Measurements from ENCODE around the gene TMEM50B.

TMEM50B gene

DNA sequence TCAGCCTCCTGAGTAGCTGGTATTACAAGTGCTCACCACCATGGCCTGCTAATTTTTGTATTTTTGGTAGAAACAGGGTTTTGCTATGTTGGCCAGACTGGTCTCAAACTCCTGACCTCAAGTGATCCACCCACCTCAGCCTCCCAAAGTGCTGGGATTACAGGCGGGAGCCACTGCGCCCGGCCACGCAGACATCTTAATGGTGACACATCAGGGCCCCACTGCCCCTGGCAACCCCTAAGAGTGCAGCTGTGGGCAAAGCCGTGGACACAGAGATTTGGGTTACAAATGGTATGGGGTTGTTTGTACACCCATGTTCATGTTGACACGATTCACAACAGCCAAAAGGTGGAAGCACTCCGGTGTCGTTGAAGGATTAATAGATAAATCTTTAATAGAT is 46.8 kb downstream of the TMEM50B start:
- no peak overlapping the region for H3K4me3 ChIP-seq (ENCODE audit: low read depth, low read length)
- TF ChIP-seq, protein P1, sequence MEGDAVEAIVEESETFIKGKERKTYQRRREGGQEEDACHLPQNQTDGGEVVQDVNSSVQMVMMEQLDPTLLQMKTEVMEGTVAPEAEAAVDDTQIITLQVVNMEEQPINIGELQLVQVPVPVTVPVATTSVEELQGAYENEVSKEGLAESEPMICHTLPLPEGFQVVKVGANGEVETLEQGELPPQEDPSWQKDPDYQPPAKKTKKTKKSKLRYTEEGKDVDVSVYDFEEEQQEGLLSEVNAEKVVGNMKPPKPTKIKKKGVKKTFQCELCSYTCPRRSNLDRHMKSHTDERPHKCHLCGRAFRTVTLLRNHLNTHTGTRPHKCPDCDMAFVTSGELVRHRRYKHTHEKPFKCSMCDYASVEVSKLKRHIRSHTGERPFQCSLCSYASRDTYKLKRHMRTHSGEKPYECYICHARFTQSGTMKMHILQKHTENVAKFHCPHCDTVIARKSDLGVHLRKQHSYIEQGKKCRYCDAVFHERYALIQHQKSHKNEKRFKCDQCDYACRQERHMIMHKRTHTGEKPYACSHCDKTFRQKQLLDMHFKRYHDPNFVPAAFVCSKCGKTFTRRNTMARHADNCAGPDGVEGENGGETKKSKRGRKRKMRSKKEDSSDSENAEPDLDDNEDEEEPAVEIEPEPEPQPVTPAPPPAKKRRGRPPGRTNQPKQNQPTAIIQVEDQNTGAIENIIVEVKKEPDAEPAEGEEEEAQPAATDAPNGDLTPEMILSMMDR (IDR thresholded peaks at IDR 0.05; ENCODE audit: low read depth, low read length), result no peak
- DNase-seq (ENCODE audit: low read depth, low spot score), result no peak
- in situ Hi-C loops (cut with HindIII; ENCODE audit: low sequenced_read_pairs), result no loop called here

DNA sequence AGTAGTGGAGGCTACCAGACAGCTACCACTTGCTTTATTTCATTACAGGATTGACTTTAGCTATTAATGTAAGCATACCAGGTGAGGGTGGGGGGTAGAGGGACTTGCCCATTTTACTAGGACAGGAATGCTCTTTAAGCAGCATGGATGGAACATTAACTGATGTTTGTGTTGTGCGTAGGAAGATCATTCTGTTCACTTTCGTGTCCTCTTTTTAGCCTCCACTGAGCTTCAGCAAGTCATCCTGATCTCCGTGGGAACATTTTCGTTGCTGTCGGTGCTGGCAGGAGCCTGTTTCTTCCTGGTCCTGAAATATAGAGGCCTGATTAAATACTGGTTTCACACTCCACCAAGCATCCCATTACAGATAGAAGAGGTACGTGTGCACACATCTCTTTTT is 47.3 kb downstream of the TMEM50B start:
- in situ Hi-C loops (cut with HindIII; ENCODE audit: low sequenced_read_pairs), result no loop called here
- no peak overlapping the region for H3K4me3 ChIP-seq (ENCODE audit: low read depth, low read length)
- TF ChIP-seq, protein P1 (IDR thresholded peaks at IDR 0.05; ENCODE audit: low read depth, low read length), result no peak
- no peak for DNase-seq (ENCODE audit: low read depth, low spot score)

DNA sequence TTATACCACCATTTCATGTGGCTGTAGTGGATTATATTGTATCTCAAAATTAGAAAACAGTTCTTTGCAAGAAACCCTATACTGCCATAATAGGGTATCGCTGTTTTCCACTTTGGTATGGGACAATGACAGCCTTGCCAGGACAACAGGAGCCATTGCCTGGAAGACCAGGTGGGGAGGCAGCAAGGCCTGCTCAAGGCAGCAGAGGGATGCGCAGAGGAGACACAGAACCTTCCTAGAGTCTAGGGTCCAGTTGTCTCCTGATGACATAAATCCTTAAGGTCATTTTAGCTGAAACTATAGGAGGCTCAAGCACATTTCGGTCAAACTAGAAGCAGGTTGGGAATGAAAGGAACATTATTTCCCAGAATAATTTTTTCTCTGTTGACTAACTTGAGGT is 48.9 kb downstream of the TMEM50B start:
- no peak for DNase-seq (ENCODE audit: low read depth, low spot score)
- in situ Hi-C loops (cut with HindIII; ENCODE audit: low sequenced_read_pairs), result no loop called here
- no peak overlapping the region for H3K4me3 ChIP-seq (ENCODE audit: low read depth, low read length)
- TF ChIP-seq, protein P1 (IDR thresholded peaks at IDR 0.05; ENCODE audit: low read depth, low read length), result no peak

DNA sequence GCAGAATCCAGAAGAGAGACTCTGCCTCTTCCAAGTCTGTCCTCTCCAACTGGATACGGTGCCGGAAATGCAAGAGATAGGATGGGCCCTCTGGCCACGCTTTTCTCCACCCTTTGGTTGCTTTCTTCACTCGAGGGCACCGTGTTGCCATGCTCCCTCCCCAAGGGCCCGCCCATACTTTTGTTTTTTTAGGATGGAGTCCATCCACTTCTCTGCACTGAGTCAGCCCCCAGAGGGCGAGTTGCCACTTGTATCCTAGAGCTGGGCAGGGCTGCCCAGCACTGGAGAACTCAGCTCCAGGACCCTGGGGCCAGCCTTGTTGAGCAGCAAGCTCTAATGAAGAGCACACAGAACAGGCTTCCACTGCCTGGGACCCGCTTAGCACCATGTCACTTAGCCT is 51.1 kb downstream of the TMEM50B start:
- TF ChIP-seq, protein P1 (IDR thresholded peaks at IDR 0.05; ENCODE audit: low read depth, low read length), result no peak
- in situ Hi-C loops (cut with HindIII; ENCODE audit: low sequenced_read_pairs), result no loop called here
- DNase-seq (ENCODE audit: low read depth, low spot score), result no peak
- H3K4me3 ChIP-seq (ENCODE audit: low read depth, low read length), result no peak overlapping the region

DNA sequence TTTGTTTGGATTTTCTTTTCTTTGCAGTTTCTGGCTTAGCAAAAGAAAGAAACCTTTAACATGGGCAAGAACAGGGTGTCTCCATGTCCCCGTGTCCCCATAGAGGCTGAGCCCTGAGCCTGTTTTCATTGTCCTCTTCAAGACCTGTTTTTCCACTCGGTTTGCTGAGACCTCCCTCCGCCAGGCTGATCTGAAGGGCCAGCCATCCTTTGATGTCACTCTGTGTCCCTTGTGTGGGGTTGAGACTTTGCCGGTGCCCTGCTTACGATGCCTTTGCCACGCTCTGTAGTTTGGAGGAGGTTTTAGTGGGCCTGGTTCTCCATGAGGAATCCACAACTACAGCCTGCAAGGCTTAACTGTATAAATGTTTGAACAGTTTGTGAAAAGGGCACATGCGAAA is 52.7 kb downstream of the TMEM50B start:
- no peak overlapping the region for H3K4me3 ChIP-seq (ENCODE audit: low read depth, low read length)
- no peak for DNase-seq (ENCODE audit: low read depth, low spot score)
- TF ChIP-seq, protein P1 (IDR thresholded peaks at IDR 0.05; ENCODE audit: low read depth, low read length), result no peak
- in situ Hi-C loops (cut with HindIII; ENCODE audit: low sequenced_read_pairs), result no loop called here

DNA sequence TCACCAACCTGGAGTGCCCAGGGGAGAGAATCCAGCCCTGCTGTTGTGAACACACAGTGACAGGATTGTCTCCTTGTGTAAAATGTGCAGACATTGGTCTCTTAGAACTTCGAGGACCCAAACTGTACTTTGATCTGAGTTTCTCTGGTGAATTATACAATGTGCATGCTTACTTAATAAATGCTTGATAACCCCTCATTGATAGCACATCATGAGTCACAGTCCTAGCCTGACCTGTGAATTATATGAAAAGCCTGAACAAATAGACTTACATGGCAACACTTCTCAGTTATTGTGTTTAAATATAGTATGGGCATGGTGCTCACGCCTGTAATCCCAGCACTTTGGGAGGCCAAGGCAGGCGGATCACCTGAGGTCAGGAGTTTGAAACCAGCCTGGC is 53.9 kb downstream of the TMEM50B start:
- no peak for DNase-seq (ENCODE audit: low read depth, low spot score)
- TF ChIP-seq, protein P1 (IDR thresholded peaks at IDR 0.05; ENCODE audit: low read depth, low read length), result no peak
- in situ Hi-C loops (cut with HindIII; ENCODE audit: low sequenced_read_pairs), result no loop called here
- H3K4me3 ChIP-seq (ENCODE audit: low read depth, low read length), result no peak overlapping the region

DNA sequence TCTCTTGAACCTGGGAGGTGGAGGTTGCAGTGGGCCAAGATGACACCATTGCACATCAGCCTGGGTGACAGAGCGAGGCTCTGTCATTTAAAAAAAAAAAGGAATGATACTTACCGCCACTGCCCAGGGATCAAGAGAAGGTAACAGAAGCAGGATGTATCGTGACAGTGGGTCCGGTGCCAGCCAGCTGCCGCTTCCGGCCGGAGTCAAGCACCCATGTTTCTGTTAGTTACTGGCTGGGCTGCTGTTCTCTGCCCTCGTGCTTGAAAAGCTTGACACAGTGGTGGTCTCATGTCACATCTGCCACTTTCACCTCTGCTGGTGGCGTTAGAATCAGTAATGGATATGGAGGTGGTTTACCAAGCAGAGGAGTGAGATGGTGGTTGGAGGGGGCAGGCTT is 55.6 kb downstream of the TMEM50B start:
- in situ Hi-C loops (cut with HindIII; ENCODE audit: low sequenced_read_pairs), result no loop called here
- no peak overlapping the region for H3K4me3 ChIP-seq (ENCODE audit: low read depth, low read length)
- DNase-seq (ENCODE audit: low read depth, low spot score), result no peak
- TF ChIP-seq, protein P1 (IDR thresholded peaks at IDR 0.05; ENCODE audit: low read depth, low read length), result no peak
